ENCODE results near the gene GALM.

GALM gene

GRCh38 chr2:38650012-38650411 is 15.9 kb upstream of the GALM start:
- no peak for DNase-seq (ENCODE audit: low read depth)
- no peak for TF ChIP-seq CTCF (IDR thresholded peaks at IDR 0.05; ENCODE audit: control insufficient read depth, extremely low read depth, insufficient read depth)

GRCh38 chr2:38650717-38651116 is 15.2 kb upstream of the GALM start:
- no peak for DNase-seq (ENCODE audit: low read depth)
- no peak for TF ChIP-seq CTCF (IDR thresholded peaks at IDR 0.05; ENCODE audit: control insufficient read depth, extremely low read depth, insufficient read depth)
- H3K4me3 ChIP-seq (ENCODE audit: low read depth, low read length) = no peak overlapping the region

More at GRCh38 chr2:38650012-38650411, 15.9 kb upstream of the GALM start:
- H3K4me3 ChIP-seq (ENCODE audit: low read depth, low read length) = no peak overlapping the region

- no peak overlapping the region for H3K4me3 ChIP-seq (ENCODE audit: low read depth, low read length)
- DNase-seq (ENCODE audit: low read depth) = no peak
- no peak for TF ChIP-seq CTCF (IDR thresholded peaks at IDR 0.05; ENCODE audit: control insufficient read depth, extremely low read depth, insufficient read depth)
These were observed 13.3 kb upstream of the GALM start for GRCh38 chr2:38652431-38653273.

- no peak overlapping the region for H3K4me3 ChIP-seq (ENCODE audit: low read depth, low read length)
- no peak for DNase-seq (ENCODE audit: low read depth)
- no peak for TF ChIP-seq CTCF (IDR thresholded peaks at IDR 0.05; ENCODE audit: control insufficient read depth, extremely low read depth, insufficient read depth)
These were observed 12.6 kb upstream of the GALM start for GRCh38 chr2:38653380-38653714.

- no peak for DNase-seq (ENCODE audit: low read depth)
- H3K4me3 ChIP-seq (ENCODE audit: low read depth, low read length) = no peak overlapping the region
- TF ChIP-seq CTCF (IDR thresholded peaks at IDR 0.05; ENCODE audit: control insufficient read depth, extremely low read depth, insufficient read depth) = no peak
These were observed 12.0 kb upstream of the GALM start for GRCh38 chr2:38653715-38654527.

- H3K4me3 ChIP-seq (ENCODE audit: low read depth, low read length) = no peak overlapping the region
- no peak for DNase-seq (ENCODE audit: low read depth)
- no peak for TF ChIP-seq CTCF (IDR thresholded peaks at IDR 0.05; ENCODE audit: control insufficient read depth, extremely low read depth, insufficient read depth)
These were observed 11.2 kb upstream of the GALM start for GRCh38 chr2:38654528-38655381.

All from LNCaP clone FGC (cell line).